ENCODE data around the gene CRACDL.

DNA sequence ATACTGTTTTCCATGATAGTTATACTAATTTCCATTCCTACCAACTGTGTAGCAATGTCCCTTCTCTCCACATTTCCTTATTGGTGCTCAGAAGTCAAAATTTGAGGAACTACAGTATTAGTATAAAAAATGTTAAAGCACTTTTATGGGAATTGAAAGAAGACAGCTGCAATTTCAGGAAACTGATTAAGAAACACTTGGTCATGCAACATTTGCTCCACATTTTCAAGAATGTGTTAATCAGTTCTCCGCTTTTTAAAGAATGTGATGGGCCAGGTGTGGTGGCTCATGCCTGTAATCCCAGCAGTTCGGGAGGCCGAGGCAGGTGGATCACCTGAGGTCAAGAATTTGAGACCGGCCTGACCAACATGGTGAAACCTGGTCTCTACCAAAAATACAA, 171.5 kb downstream of the CRACDL start:
- TF ChIP-seq, protein P1, sequence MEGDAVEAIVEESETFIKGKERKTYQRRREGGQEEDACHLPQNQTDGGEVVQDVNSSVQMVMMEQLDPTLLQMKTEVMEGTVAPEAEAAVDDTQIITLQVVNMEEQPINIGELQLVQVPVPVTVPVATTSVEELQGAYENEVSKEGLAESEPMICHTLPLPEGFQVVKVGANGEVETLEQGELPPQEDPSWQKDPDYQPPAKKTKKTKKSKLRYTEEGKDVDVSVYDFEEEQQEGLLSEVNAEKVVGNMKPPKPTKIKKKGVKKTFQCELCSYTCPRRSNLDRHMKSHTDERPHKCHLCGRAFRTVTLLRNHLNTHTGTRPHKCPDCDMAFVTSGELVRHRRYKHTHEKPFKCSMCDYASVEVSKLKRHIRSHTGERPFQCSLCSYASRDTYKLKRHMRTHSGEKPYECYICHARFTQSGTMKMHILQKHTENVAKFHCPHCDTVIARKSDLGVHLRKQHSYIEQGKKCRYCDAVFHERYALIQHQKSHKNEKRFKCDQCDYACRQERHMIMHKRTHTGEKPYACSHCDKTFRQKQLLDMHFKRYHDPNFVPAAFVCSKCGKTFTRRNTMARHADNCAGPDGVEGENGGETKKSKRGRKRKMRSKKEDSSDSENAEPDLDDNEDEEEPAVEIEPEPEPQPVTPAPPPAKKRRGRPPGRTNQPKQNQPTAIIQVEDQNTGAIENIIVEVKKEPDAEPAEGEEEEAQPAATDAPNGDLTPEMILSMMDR (IDR thresholded peaks at IDR 0.05; ENCODE audit: low read depth, low read length, poor library complexity, severe bottlenecking) = no peak
- no peak for TF ChIP-seq EZH2phosphoT487 (IDR thresholded peaks at IDR 0.05; ENCODE audit: borderline replicate concordance, low read length)

Data from DOHH2 (cell line).